A549 (cell line): ENCODE data around the gene GHITM. TPM values are rescaled to one million over a fixed set of nuclear protein-coding genes. Genes with fewer than 3 reads are reported as not detected.

Experiments
- ATAC-seq, 2 experiments: fragments of 200-7000 bp in 1 of 2; fragments of >200 bp in 1 of 2; cut with Nextera tagmentation in 1 of 2; cut with Tn5 transposase in 1 of 2; 3 replicates each; pipeline versions ENCODE4 v1.8.0 to v1.9.1; 2018 to 2020; ENCODE audit warnings: mild to moderate bottlenecking in 1 of 2, moderate library complexity in 1 of 2
- CTCF ChIA-PET: fragments of 300-600 bp; sonication (Branson Sonifier 250); formaldehyde crosslinking; extraction: SDS; loops from one replicate; lab custom pipeline; 2021; ENCODE audit warnings: antibody characterized with exemption, inconsistent platforms; lab: Yijun Ruan, JAX
- POLR2A ChIA-PET: fragments of 350-600 bp; formaldehyde crosslinking; extraction: SDS; loops from one replicate; lab custom pipeline; 2021; ENCODE audit warnings: antibody characterized with exemption, inconsistent platforms; lab: Yijun Ruan, JAX
- DNase-seq, 2 experiments: peaks; one replicate each; pipeline versions ENCODE4 v3.0.0 to v3.0.0-alpha.2; 2011 to 2016; ENCODE audit warnings: low read depth in 1 of 2, low spot score in 1 of 2
- FAIRE-seq: peaks from 2 replicates; lab custom pipeline; 2011; peaks lifted over from hg19 to GRCh38; lab: Jason Lieb, UNC
- H3K27ac ChIP-seq, 2 experiments: fragments of >200 bp; sonication (Bioruptor Twin); formaldehyde crosslinking; 3 replicates each; pipeline ENCODE4 v1.5.1; 2016 to 2017
- H3K4me1 ChIP-seq: fragments of >200 bp; sonication (Bioruptor Twin); formaldehyde crosslinking; 3 replicates; pipeline ENCODE4 v1.6.1; 2016
- H3K4me2 ChIP-seq: fragments of >200 bp; sonication (Bioruptor Twin); formaldehyde crosslinking; 3 replicates; pipeline ENCODE4 v1.6.1; 2016
- H3K4me3 ChIP-seq: fragments of >200 bp; sonication (Bioruptor Twin); formaldehyde crosslinking; 3 replicates; pipeline ENCODE4 v1.5.1; 2016
- H3K9me3 ChIP-seq: fragments of >200 bp; sonication (Bioruptor Twin); formaldehyde crosslinking; 3 replicates; pipeline ENCODE4 v1.6.1; 2016
- CEBPB ChIP-seq, 2 experiments: fragments of >200 bp in 1 of 2; sonication (Bioruptor Twin) in 1 of 2; formaldehyde crosslinking in 1 of 2; IDR thresholded peaks; 2 replicates each; pipeline ENCODE4 v1.6.1; 2012 to 2016
- CHD4 ChIP-seq: fragments of 200-600 bp; sonication (generic); IDR thresholded peaks from 2 replicates; pipeline ENCODE4 v1.6.1; 2016; ENCODE audit warnings: antibody characterized with exemption, mild to moderate bottlenecking, borderline replicate concordance
- EP300 ChIP-seq, 2 experiments: fragments of >200 bp; sonication (Bioruptor Twin); formaldehyde crosslinking; IDR thresholded peaks; 2 replicates in 1 of 2; 3 replicates in 1 of 2; pipeline ENCODE4 v1.6.1; 2016 to 2017
- FOSB ChIP-seq: fragments of 250-450 bp; sonication (Bioruptor Pico); IDR thresholded peaks from 2 replicates; pipeline ENCODE4 v1.5.0; 2020; ENCODE audit warnings: mild to moderate bottlenecking, moderate library complexity
- GATA3 ChIP-seq: IDR thresholded peaks from 2 replicates; pipeline ENCODE4 v1.6.1; 2012; ENCODE audit warnings: borderline replicate concordance
- HDAC2 ChIP-seq: fragments of 200-600 bp; sonication (generic); IDR thresholded peaks from 2 replicates; pipeline ENCODE4 v1.6.1; 2016
- NFE2L2 ChIP-seq: fragments of 150-350 bp; conservative IDR thresholded peaks from 2 replicates; pipeline ENCODE4 v1.6.1; 2014; ENCODE audit warnings: low read length
- RARB ChIP-seq: fragments of 250-450 bp; sonication (Bioruptor Pico); IDR thresholded peaks from 2 replicates; pipeline ENCODE4 v1.8.0; 2021; ENCODE audit warnings: mild to moderate bottlenecking, moderate library complexity
- REST ChIP-seq: fragments of 200-600 bp; sonication (generic); IDR thresholded peaks from 2 replicates; pipeline ENCODE4 v1.6.1; 2016; ENCODE audit warnings: antibody characterized with exemption, mild to moderate bottlenecking, moderate library complexity
- RFX5 ChIP-seq: fragments of 450-650 bp; IDR thresholded peaks from 2 replicates; pipeline ENCODE4 v1.7.1; 2014; ENCODE audit warnings: antibody characterized with exemption, mild to moderate bottlenecking, moderate library complexity
- TFCP2L1 ChIP-seq: fragments of 250-450 bp; sonication (Bioruptor Pico); IDR thresholded peaks from 2 replicates; pipeline ENCODE4 v1.5.0; 2021; ENCODE audit warnings: mild to moderate bottlenecking
- TP53 ChIP-seq: fragments of 250-450 bp; sonication (Bioruptor Pico); IDR thresholded peaks from 2 replicates; pipeline ENCODE4 v1.5.0; 2021; ENCODE audit warnings: mild to moderate bottlenecking, moderate library complexity
- WGBS: methylation state at CpG from one replicate; pipeline ENCODE4 v1.1.6; 2017; ENCODE audit errors: missing lambda C conversion rate; 5-methylcytosine and 5-hydroxymethylcytosine counted together
- polyA plus RNA-seq, 4 experiments: library from polyadenylated mRNA; depleted of rRNA in 3 of 4; stranded (reverse); fragments of >200 nt; fragmentation: RNase III in 1 of 4; extraction: RNeasy Plus Mini Kit Qiagen cat#74134 plus additional on column Dnase treatment in 1 of 4; gene quantifications; 2 replicates in 3 of 4; 3 replicates in 1 of 4; pipeline ENCODE4 v1.2.3, GENCODE V29; 2011 to 2017
- TF ChIP-seq, protein P1 (sequence below): fragments of >200 bp; sonication (Bioruptor Twin); formaldehyde crosslinking; IDR thresholded peaks from 2 replicates; pipeline ENCODE4 v1.6.1; 2016
- TF ChIP-seq, protein P2 (sequence below): fragments of 450-650 bp; IDR thresholded peaks from 2 replicates; pipeline ENCODE4 v1.6.1; 2014; ENCODE audit warnings: antibody characterized with exemption
- TF ChIP-seq, protein P3 (sequence below): IDR thresholded peaks from 2 replicates; pipeline ENCODE4 v1.6.1; 2012
- TF ChIP-seq, protein P4 (sequence below): fragments of 150-350 bp; IDR thresholded peaks from 2 replicates; pipeline ENCODE4 v1.6.1; 2014; ENCODE audit warnings: low read depth, mild to moderate bottlenecking, low read length
- TF ChIP-seq, protein P5 (sequence below): fragments of 250-450 bp; sonication (Bioruptor Pico); IDR thresholded peaks from 2 replicates; pipeline ENCODE4 v1.5.0; 2021; ENCODE audit warnings: mild to moderate bottlenecking, moderate library complexity, borderline replicate concordance

GHITM gene
- polyA plus RNA-seq, 2 of the 4 experiments (the other 2 are of a cell fraction) = 220 to 360 TPM

- TF ChIP-seq, protein P1, sequence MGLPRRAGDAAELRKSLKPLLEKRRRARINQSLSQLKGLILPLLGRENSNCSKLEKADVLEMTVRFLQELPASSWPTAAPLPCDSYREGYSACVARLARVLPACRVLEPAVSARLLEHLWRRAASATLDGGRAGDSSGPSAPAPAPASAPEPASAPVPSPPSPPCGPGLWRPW = no peak
- TF ChIP-seq, protein P2, sequence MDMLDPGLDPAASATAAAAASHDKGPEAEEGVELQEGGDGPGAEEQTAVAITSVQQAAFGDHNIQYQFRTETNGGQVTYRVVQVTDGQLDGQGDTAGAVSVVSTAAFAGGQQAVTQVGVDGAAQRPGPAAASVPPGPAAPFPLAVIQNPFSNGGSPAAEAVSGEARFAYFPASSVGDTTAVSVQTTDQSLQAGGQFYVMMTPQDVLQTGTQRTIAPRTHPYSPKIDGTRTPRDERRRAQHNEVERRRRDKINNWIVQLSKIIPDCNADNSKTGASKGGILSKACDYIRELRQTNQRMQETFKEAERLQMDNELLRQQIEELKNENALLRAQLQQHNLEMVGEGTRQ = no peak
- no peak for TF ChIP-seq EP300 (IDR thresholded peaks at IDR 0.05)
- TF ChIP-seq TFCP2L1 (CRISPR knock-in tag) = no peak
- no peak for TF ChIP-seq TP53 (CRISPR knock-in tag)
- TF ChIP-seq GATA3 = no peak
- TF ChIP-seq NFE2L2 = no peak
- TF ChIP-seq, protein P3, sequence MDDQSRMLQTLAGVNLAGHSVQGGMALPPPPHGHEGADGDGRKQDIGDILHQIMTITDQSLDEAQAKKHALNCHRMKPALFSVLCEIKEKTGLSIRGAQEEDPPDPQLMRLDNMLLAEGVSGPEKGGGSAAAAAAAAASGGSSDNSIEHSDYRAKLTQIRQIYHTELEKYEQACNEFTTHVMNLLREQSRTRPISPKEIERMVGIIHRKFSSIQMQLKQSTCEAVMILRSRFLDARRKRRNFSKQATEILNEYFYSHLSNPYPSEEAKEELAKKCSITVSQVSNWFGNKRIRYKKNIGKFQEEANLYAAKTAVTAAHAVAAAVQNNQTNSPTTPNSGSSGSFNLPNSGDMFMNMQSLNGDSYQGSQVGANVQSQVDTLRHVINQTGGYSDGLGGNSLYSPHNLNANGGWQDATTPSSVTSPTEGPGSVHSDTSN = no peak
- TF ChIP-seq, protein P4, sequence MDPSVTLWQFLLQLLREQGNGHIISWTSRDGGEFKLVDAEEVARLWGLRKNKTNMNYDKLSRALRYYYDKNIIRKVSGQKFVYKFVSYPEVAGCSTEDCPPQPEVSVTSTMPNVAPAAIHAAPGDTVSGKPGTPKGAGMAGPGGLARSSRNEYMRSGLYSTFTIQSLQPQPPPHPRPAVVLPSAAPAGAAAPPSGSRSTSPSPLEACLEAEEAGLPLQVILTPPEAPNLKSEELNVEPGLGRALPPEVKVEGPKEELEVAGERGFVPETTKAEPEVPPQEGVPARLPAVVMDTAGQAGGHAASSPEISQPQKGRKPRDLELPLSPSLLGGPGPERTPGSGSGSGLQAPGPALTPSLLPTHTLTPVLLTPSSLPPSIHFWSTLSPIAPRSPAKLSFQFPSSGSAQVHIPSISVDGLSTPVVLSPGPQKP = no peak
- no peak for TF ChIP-seq CHD4
These were observed 41.4 kb upstream of the GHITM start (continued) for GRCh38 chr10:84097787-84098353.

DNA sequence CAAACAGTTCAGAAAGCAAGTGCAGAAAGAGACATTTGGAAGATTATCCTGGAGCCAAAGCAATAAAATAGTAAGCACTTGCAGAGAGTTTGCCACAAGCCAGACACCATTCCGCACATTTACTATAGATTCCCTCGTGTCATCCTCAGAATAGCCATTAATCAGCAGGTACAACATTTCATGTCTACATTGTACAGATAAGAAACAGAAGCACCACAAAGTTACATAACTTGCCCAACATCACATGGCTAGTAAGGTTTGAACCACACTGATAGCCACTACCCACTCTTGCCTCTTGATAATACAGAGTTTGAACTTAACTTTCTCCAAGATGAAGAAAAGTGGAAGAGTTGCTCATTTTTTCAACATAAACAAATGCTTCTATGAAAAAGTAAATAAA is 40.6 kb upstream of the GHITM start:
- POLR2A ChIA-PET = no interaction called here
- H3K9me3 ChIP-seq = no peaks in the 10 kb centered on the region
- H3K4me2 ChIP-seq = no peak overlapping the region
- no peak for DNase-seq
- no peak overlapping the region for H3K4me3 ChIP-seq
- ATAC-seq = no peak
- no peaks in the 10 kb centered on the region for H3K4me1 ChIP-seq
- TF ChIP-seq FOSB (CRISPR knock-in tag) (no peak), RFX5 (no peak), RARB (CRISPR knock-in tag) (no peak), REST (no peak), HDAC2 (no peak), EP300 (IDR thresholded peaks at IDR 0.05) (no peak), CEBPB (IDR thresholded peaks at IDR 0.05) (no peak)
- TF ChIP-seq, protein P3 = no peak
- TF ChIP-seq, protein P1 = no peak
- TF ChIP-seq, protein P5, sequence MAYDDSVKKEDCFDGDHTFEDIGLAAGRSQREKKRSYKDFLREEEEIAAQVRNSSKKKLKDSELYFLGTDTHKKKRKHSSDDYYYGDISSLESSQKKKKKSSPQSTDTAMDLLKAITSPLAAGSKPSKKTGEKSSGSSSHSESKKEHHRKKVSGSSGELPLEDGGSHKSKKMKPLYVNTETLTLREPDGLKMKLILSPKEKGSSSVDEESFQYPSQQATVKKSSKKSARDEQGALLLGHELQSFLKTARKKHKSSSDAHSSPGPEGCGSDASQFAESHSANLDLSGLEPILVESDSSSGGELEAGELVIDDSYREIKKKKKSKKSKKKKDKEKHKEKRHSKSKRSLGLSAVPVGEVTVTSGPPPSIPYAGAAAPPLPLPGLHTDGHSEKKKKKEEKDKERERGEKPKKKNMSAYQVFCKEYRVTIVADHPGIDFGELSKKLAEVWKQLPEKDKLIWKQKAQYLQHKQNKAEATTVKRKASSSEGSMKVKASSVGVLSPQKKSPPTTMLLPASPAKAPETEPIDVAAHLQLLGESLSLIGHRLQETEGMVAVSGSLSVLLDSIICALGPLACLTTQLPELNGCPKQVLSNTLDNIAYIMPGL (CRISPR knock-in tag) = no peak
- FAIRE-seq = no peak
- WGBS = 54% methylated on average over 2 of the region's 2 CpGs
- H3K27ac ChIP-seq = no peak overlapping the region
- CTCF ChIA-PET = no interaction called here
